ENCODE measurements around the gene SEPTIN3.
A peak's percentile ranks its signal among the peaks of the same experiment; 100 is the strongest.
"Not testable (repeated sequence)": the region's sequence is repeated elsewhere in the genome, so short reads cannot be mapped to it uniquely, and the experiment has no call there.

The SEPTIN3 gene

GRCh38 chr22:41943661-41944209 is 25.5 kb upstream of the SEPTIN3 start:
- DNase-seq, result no peak

GRCh38 chr22:41946629-41947423 is 22.4 kb upstream of the SEPTIN3 start, which contains the start of gene CENPM:
Gene CENPM (minus strand): TSS chr22:41947152. CDS start chr22:41947076, 76 bp downstream.
- peak; percentile 72 for DNase-seq

GRCh38 chr22:41947424-41948080 is 21.7 kb upstream of the SEPTIN3 start:
- DNase-seq, result no peak

DNA sequence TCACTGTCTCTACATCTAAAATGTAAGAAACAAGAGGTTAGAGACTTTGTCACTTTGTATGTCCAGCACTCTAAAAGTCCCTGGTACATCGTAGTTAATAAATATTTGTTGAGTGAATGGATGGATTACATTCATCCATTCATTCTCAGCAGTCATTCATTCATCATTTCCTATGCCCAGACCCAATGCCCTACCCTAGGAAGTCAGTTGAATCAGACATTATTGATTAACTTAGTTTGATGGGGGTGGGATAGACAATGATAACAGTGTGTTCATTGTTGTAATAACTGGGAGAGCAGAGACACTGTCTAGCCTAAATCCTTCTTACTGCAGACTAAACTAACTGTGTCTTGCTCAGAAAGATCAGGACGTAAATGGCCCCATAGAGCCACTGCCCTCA is 21.1 kb upstream of the SEPTIN3 start:
- no peak for DNase-seq

GRCh38 chr22:41948928-41949296 is 20.3 kb upstream of the SEPTIN3 start:
- DNase-seq, result not testable (repeated sequence)

GRCh38 chr22:41949297-41949965 is 19.8 kb upstream of the SEPTIN3 start:
- no peak for DNase-seq

- no peak for DNase-seq
These were observed 17.3 kb upstream of the SEPTIN3 start, which contains the start of gene SMIM45 for GRCh38 chr22:41951898-41952474. Gene SMIM45 (plus strand): TSS chr22:41952150.

- DNase-seq, result no peak
These were observed 16.5 kb upstream of the SEPTIN3 start for GRCh38 chr22:41952713-41953112.

DNA sequence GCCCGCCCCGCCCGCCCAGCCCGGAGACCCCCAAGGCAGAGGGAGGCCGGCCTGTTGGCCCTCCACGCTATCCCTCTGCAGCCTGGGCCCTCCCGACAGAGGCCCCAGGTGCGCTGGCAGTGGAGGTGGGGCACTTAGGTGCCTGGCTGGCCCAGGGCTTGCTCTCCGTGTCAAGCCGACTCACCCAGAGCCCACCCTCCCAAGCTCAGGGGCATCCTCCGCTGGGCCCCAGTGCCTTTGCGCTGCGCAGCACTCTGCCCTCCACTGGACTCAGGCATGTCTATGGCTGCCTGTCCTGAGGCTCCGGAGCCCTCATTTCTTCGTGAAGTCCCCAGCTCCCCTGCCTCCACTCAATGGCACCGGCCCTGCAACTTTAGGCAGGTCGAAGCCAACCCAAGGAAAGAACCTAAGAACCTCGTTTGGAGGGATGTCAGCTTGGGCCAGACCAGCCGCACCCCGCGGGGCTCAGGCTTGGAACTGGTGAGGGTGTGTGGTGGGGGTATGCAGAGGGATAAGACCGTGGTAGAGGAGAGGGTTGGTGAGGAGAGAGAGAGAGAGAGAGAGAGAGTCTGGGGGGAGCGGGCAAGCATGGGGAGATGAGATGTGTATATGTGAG is 11.2 kb upstream of the SEPTIN3 start:
- DNase-seq, result no peak

DNA sequence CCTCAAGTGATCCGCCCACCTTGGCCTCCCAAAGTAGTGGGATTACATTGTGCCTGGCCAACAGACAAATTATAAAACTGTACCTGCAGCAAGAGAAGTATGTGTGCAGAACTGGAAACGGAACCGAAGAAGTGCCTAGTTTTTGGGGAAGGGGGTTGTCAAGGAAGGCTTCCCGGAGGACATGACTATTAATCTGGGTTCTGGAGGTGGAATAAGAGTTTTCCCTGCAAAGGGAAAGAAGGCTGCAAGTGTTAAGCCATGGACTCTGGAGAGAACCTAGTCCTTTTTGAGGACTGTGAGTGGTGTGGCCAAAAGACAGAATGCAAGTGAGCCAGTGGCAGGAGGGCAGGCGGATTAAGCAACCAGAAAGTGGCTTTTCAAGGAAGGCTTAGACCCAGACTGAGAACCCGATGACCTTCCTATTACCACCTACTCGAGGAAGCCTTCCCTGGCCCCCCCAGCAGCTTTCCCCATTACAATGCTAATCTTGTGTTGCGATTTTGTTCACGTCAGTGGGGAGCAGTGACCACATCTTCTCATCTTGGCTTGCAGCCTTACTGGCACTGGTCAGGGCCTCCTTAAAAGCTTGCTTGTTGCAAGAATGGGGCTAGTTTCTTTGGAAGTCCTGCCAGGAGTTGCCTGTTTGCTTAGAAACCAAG is 5.7 kb upstream of the SEPTIN3 start:
- DNase-seq, result no peak

GRCh38 chr22:41964112-41964491 is 5.1 kb upstream of the SEPTIN3 start:
- no peak for DNase-seq

DNA sequence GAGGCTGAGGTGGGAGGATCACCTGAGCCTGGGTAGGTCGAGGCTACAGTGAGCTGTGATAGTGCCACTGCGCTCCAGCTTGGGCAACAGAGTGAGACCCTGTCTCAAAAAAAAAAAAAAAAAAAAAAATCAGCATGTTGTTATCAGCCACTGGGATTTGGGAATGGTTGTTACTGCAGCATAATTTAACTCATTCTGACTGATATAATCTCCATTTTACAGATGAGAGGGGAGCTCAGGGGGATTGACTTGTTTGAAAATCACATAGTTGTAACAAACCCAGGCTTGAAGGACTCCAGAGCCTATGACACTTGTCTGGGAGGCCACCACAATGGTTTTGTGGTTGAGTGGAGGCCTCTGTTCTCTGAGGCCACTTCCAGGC is 3.0 kb upstream of the SEPTIN3 start:
- DNase-seq, result no peak

DNA sequence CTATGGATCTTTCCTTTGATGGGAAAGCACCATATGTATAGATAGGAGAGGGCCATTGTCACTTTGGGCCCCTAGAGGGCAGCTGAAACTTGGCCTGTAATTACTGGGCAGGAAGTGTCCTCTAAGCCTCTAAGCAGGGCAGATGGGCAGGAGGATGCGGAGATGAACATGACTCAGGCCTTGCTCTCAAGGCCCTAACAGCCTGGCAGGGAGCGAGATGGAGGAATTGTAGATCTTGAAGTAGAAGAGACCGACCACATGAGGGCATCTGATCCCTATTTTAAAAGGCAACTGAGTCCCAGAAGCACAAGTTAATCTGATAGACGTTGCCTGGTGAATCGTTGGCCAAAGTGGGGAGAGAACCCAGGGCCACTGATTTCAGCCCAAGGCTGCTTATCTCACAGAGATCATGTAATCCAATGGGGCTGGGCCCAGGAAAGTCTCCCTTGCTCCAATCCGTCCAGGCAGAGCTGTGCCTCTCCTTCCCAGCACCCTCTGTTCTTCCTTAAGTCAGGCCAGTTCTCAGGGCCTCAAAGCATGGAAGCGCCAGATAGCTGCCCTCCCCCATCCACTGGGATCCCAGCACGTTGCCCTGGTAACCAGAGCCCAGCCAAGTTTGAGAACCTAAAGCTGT is 2.5 kb upstream of the SEPTIN3 start:
- no peak for DNase-seq

DNA sequence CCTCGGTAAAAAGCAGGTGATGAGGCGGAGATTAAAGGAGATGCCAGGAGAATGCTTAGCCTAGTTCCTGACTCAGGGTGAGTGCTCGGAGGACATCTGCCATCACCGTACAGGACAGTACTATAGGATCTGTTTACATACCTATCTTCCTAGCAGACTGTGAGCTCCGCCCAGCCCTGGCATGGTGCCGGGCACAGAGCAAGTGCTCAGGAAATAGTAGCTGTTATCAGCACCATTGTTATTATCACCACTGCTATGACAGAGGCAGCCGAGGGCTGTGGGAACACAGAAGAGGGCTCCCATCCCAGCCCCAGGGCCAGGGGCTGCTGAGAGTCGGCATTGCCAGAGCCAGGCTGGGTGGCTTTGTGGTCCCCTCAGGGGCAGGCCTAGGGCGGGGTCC is 642 bp upstream of the SEPTIN3 start:
- DNase-seq, result no peak

GRCh38 chr22:41970601-41971000 is 1.4 kb downstream of the SEPTIN3 start:
- DNase-seq, result no peak

GRCh38 chr22:41971431-41971830 is 2.2 kb downstream of the SEPTIN3 start:
- DNase-seq, result no peak

DNA sequence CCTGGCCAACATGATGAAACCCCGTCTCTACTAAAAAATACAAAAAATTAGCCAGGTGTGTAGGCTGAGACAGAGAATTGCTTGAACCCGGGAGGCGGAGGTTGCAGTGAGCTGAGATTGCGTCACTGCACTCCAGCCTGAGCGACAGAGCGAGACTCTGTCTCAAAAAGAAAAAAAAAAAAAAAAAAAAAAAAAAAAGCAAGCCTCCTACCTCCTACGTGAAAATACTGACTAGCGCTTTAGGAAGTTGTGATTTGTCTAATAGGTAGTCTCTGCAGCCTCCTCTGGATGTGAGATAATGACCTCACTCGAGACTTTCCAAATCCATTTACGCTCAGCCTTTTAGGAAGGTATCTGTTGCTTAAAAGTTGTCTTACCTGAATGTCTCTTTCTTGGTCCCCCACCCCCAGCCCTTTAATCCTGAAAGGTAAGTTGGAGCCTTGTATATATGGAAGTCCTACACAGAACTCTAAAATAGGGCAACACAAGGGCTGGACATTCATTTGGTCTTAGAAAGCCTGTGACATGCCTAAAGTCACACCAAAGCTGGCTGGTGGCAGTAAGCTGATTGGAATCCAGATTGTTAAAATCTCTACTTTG is 5.5 kb downstream of the SEPTIN3 start:
- no peak for DNase-seq

DNA sequence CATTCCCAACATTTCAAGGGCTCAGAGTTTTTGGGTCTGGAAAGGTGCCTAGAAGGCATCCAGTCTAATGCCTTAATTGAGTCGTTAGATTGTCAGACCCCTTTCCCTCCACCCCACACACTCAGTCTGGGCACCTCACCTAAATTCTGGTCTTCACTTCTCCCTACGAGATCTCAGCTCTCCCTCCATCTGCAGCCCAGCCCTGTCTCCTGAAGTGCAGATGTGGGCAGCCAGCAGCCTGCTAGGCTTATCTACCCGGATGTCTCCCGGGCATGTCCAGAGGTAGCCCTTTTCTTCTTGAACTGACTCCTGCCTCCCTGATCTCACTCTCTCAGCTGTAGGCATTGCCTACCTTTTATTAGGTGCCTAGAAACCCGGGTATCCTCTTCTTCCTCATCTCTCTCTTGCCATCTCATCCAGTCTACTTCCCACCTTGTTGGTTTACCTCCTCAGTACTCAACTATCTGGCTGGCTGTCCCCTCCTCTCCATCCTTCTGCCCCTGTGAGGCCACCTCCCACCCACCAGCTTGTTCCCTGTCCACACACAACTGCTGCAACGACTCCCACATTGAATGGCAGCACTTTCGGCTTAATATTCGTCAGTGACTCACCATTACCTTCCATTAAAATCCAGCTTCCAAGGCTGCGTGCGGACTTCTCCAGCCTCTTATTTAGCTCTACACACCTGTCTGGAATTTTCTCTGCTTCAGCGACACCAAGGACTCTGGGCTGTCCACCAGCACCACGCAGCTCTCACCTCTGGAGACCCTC is 6.2 kb downstream of the SEPTIN3 start:
- no peak for DNase-seq

DNA sequence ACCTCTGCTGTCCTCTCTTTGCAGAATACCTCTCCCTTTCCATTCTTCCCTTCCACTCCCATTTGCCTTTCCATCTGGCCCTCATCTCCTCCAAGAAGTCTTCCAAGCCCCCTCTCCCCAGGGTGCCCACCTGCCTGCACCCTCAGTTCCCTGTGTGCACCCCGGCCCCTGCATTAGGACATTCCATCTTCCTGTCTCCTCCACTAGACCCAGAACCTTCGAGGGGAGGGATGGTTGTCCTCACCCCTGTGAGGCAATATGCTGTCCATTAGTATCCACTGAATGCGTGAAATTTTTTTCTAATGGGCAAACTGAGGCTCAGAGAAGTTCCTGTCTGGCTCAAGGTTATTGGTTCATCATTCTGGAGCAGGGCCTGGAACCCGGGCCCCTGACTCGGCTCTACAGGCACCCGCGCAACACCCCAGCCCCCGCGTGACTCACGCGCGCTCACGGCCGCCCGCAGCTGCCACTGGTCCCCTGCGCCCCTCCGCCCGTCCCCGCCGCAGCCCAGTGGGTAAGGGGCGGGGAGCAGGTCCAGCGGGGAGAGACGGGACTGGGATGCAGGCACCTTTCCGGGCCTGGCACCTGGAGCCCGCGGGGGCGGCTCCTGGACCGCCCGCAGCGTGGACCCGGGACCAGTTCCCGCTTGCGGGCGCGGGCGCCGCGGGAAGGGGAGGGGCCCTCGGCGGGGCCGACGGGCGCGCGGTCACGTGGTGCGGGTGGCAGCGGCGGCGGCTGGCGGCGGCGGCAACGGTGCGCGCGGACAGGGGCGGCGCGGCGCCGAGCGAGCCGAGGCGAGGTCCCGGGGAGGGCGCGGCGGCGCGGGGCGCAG is 7.0 kb downstream of the SEPTIN3 start:
- peak; percentile 34 for DNase-seq
